ENCODE measurements around the gene FRMPD2.

Gene FRMPD2

DNA sequence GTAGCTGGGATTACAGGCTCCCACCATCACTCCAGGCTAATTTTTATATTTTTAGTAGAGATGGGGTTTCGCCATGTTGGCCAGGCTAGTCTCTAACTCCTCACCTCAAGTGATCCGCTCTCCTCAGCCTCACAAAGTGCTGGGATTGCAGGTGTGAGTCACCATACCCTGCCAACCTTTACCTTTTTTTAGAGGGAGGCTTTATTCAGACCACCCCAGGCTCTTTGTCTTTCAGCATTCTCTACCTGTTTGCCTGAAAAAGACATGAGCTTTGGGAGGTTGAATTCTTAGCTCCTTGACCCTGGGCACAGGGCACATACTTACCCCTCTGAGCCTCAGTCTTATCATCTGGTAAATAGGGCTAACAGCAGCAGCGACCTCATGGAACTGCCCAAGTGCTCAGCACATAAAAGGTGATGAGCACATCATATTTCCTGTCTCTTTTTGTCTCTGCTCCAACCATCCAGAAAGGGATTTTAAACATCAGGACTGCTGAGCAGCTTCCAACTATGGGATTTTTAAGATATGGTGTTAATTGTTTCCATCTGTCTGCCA lies 17.0 kb downstream of the FRMPD2 start:
- DNase-seq (ENCODE audit: extremely low read depth, low read depth), result no peak
- TF ChIP-seq, protein P1, sequence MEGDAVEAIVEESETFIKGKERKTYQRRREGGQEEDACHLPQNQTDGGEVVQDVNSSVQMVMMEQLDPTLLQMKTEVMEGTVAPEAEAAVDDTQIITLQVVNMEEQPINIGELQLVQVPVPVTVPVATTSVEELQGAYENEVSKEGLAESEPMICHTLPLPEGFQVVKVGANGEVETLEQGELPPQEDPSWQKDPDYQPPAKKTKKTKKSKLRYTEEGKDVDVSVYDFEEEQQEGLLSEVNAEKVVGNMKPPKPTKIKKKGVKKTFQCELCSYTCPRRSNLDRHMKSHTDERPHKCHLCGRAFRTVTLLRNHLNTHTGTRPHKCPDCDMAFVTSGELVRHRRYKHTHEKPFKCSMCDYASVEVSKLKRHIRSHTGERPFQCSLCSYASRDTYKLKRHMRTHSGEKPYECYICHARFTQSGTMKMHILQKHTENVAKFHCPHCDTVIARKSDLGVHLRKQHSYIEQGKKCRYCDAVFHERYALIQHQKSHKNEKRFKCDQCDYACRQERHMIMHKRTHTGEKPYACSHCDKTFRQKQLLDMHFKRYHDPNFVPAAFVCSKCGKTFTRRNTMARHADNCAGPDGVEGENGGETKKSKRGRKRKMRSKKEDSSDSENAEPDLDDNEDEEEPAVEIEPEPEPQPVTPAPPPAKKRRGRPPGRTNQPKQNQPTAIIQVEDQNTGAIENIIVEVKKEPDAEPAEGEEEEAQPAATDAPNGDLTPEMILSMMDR (IDR thresholded peaks at IDR 0.05; ENCODE audit: low read depth, low read length), result no peak

DNA sequence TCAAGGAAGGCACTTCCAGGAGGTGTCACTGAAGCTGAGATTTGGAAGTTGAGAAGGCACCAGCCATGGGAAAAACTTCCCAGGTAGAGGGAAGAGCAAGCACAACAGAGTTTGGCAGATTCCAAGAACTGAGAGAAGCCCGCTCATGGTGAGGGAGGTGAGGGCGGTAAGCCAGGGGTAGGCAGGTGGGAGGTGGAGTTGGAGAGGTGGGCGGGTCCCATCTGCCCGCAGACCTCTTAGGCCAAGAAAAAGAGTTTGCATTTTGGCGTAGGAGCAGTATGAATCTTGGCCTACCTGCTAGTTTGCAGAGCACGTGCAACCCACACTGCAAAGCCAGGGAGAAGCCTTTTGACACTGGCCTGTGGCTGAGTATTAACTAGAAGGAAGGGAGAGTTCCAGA lies 18.8 kb downstream of the FRMPD2 start:
- DNase-seq (ENCODE audit: extremely low read depth, low read depth), result no peak
- TF ChIP-seq, protein P1 (IDR thresholded peaks at IDR 0.05; ENCODE audit: low read depth, low read length), result no peak

DNA sequence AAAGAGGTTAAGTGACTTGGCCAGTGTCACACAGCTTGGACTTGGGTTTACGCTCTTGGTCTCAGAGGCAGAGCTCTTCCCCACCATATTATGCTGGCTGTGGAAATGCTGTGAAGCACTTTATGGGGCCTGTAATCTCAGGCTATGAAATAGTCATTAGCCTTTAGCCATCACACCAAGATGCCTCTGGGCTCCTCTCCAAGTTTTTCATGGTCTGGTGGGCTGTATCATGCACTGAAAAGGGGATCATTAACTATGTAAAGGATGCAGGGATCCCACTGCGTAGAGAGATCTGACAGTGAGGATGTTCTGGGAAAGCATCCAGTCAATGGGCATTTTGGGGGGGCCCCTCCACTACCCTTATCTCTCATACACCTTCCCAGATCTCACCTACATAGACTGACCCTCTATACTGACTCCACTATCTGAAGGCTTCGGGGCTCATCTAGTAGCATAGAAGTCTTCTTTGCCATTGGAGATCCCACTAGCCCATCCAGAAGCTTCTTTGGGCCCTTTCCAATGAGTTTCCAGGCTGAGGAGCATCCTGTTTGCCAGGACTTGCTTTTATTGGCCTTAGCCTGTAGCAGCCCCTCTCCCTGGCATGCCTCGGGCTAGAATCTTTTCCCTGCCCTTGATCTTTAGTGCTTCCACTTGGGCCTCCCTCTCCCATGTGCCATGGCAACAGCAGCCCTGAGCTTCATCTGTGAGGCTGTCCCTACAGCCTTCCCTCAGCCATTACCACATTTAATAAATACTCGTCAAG lies 19.6 kb downstream of the FRMPD2 start:
- TF ChIP-seq, protein P1 (IDR thresholded peaks at IDR 0.05; ENCODE audit: low read depth, low read length), result no peak
- DNase-seq (ENCODE audit: extremely low read depth, low read depth), result no peak

DNA sequence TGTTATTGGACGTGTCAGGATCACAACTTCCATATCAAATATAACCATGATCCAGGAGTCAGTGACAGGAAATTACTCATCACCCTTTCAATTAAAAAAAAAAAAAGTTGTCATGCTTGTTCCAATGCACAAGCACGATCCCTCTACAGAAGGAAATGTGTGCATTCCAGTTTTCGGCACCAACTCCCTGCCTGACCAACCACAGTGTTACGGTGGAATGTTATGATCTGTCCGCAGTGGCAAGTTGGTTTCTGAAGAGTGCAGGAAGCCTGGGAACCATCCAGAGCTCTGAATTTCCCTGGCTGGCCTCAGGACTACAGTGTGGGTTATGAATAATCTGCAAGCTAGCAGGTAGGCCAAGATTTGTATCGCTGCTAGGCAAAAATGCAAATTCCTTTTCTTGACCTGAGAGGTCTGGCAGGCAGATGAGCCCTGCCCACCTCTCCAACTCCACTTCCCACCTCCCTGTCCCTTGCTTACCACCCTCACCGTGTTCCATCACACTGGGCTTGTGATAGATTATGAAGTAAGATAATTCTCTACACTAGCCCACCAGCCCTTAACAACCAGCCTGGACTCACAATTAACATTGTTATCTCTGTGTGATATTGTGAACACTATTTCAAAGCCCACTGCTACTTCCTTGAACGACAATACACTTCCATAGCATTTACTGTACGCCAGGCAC lies 20.4 kb downstream of the FRMPD2 start:
- TF ChIP-seq, protein P1 (IDR thresholded peaks at IDR 0.05; ENCODE audit: low read depth, low read length), result no peak
- no peak for DNase-seq (ENCODE audit: extremely low read depth, low read depth)

DNA sequence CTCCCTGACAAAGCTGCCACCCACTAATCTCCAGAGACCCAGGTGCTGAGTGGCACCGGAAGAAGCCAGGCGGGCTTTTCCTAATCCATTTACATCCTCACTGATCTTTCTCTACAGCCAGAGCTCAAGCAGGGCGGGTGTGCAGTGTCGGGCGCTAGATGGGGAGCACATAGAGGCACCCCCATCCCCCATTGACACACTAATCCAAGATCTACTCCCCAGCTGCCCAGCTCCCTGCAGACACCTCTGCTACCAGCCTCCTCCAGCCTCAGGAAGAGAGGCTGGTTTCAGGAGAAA lies 22.2 kb downstream of the FRMPD2 start:
- no peak for DNase-seq (ENCODE audit: extremely low read depth, low read depth)

DNA sequence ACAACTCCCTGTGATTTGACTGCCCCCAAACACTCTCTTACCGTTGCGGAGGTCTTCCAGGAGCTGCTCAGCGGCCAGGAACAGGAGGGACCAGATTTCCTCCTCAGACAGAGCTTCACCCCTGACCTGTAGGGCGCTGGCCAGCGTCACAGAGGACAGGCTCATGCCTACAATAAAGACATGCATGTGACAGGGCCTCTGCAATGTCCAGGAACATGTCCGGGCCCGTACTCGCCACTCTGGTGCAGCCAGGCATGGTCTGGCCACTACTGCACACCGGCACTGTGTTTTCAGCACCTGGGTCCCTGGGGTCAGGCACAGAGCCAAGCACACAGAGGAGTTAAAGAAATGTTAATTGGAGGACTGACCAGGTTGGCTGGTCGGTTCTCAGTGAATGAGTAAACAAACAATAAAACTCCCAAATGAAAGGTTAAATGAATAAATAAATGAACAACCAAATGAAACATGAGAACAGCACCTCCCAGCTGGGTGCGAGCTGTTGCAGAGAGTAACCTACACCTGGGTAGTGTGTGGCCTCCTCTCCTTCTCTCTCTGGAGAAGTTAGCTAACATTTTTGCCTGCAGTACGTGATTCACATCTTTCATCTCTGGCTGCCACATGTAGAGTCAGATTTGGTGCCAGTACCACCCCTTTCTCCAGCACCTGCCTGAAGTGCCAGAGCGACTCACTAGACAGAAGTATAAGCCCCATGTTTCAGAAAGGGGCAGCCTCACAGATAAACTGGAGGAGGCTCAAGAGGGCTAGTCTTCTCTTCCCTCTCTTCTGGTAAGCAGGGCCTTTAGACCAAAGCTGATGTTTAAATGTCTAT lies 22.8 kb downstream of the FRMPD2 start:
- no peak for DNase-seq (ENCODE audit: extremely low read depth, low read depth)
- TF ChIP-seq, protein P1 (IDR thresholded peaks at IDR 0.05; ENCODE audit: low read depth, low read length), result no peak

More for the DNA sequence above, 22.2 kb downstream of the FRMPD2 start:
- TF ChIP-seq, protein P1 (IDR thresholded peaks at IDR 0.05; ENCODE audit: low read depth, low read length), result no peak
